ENCODE data around the gene CAPZA2. TPM values are rescaled to one million over a fixed set of nuclear protein-coding genes. Genes with fewer than 3 reads are reported as not detected.
A peak's percentile ranks its signal among the peaks of the same experiment; 100 is the strongest.

Gene CAPZA2
- total and polyA plus RNA-seq, 10 of the 15 experiments (the other 5 are each of a cell fraction or from before 2014, with no cell fraction given): 50.0 to 379 (median 117) TPM

DNA sequence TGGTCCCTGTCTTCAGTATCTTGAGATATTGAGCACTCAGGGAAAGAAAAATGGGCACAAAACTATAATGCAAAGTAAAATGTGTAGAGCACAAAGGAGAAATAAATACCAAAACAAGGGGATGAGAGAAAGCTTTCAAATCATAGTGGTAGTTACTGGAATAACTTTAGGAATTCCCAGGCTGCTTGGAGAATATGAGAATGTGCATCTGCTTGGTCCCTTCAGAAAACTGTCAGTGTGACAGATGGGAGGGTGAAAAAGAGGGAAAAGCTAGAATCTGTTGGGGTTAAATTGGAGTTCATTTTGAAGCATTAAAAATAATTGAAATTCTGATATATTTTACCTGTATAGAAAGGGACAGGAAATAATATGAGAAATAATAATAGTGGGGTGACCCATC is 106.2 kb downstream of the CAPZA2 start (continued):
- TF ChIP-seq, protein P1, sequence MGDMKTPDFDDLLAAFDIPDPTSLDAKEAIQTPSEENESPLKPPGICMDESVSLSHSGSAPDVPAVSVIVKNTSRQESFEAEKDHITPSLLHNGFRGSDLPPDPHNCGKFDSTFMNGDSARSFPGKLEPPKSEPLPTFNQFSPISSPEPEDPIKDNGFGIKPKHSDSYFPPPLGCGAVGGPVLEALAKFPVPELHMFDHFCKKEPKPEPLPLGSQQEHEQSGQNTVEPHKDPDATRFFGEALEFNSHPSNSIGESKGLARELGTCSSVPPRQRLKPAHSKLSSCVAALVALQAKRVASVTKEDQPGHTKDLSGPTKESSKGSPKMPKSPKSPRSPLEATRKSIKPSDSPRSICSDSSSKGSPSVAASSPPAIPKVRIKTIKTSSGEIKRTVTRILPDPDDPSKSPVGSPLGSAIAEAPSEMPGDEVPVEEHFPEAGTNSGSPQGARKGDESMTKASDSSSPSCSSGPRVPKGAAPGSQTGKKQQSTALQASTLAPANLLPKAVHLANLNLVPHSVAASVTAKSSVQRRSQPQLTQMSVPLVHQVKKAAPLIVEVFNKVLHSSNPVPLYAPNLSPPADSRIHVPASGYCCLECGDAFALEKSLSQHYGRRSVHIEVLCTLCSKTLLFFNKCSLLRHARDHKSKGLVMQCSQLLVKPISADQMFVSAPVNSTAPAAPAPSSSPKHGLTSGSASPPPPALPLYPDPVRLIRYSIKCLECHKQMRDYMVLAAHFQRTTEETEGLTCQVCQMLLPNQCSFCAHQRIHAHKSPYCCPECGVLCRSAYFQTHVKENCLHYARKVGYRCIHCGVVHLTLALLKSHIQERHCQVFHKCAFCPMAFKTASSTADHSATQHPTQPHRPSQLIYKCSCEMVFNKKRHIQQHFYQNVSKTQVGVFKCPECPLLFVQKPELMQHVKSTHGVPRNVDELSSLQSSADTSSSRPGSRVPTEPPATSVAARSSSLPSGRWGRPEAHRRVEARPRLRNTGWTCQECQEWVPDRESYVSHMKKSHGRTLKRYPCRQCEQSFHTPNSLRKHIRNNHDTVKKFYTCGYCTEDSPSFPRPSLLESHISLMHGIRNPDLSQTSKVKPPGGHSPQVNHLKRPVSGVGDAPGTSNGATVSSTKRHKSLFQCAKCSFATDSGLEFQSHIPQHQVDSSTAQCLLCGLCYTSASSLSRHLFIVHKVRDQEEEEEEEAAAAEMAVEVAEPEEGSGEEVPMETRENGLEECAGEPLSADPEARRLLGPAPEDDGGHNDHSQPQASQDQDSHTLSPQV (IDR thresholded peaks at IDR 0.05): no peak
- TF ChIP-seq SREBF2 (IDR thresholded peaks at IDR 0.05; ENCODE audit: low read length) (no peak), TCF12 (IDR thresholded peaks at IDR 0.05; ENCODE audit: low read depth, low read length) (no peak), SRF (IDR thresholded peaks at IDR 0.05; ENCODE audit: low read depth in 2 of 2, low read length in 2 of 2) (no peak)
- TF ChIP-seq, protein P2, sequence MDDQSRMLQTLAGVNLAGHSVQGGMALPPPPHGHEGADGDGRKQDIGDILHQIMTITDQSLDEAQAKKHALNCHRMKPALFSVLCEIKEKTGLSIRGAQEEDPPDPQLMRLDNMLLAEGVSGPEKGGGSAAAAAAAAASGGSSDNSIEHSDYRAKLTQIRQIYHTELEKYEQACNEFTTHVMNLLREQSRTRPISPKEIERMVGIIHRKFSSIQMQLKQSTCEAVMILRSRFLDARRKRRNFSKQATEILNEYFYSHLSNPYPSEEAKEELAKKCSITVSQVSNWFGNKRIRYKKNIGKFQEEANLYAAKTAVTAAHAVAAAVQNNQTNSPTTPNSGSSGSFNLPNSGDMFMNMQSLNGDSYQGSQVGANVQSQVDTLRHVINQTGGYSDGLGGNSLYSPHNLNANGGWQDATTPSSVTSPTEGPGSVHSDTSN (IDR thresholded peaks at IDR 0.05; ENCODE audit: insufficient replicate concordance, low read depth, low read length): no peak

DNA sequence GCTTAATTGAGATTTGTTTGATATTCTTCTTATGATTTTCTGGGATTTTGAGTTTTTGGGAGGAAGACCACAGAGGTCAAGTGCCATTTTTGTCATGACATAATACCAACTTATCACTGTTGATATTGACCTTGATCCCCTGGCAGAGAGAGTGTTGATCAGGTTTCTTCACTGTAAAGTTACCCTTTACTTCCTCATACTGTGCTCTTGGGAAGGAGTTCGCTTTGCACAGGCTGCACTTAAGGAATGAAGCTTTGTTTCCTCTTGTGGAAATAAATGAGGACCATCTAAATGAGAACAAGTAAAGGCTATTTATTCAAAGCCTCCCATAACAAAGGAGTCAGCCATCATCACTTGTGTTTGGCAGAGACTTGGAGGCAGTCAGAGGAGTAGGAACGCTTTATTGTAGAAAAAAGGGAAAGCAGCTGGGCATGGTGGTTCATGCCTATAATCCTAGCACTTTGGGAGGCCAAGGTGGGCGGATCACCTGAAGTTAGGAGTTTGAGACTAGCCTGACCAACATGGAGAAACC is 107.0 kb downstream of the CAPZA2 start:
- SMC1A ChIA-PET (ENCODE audit: uncharacterized antibody, unreplicated experiment): interaction anchor here (1.0 to 5.3 kb wide), 9 partner anchors 11 to 156 kb away, joined by 3 to 64 read pairs (median 16); partner anchors contain the start of gene ST7
- RAD21 ChIA-PET (ENCODE audit: unreplicated experiment): interaction anchor here (1.0 to 4.0 kb wide), 7 partner anchors 11 to 147 kb away, joined by 3 to 21 read pairs (median 7); partner anchors contain the start of gene ST7
- H3K4me2 ChIP-seq (ENCODE audit: control insufficient read depth, insufficient read depth): no peak overlapping the region
- BruUV-seq (replicated peaks): no TSS peak
- no peak for ATAC-seq
- H3K36me3 ChIP-seq (ENCODE audit: control insufficient read depth in 2 of 2, insufficient read depth in 2 of 2, low read length in 1 of 2): peaks cover 0 to 2% of the 10 kb centered on the region in 2 experiments; a peak in 1 of 4 replicates
- no peaks in the 10 kb centered on the region for H4K20me1 ChIP-seq (ENCODE audit: control insufficient read depth, insufficient read depth)
- H3K27me3 ChIP-seq (replicated peaks in 1 of 2; ENCODE audit: control insufficient read depth in 2 of 2, insufficient read depth in 2 of 2, low read length in 1 of 2): no peaks in the 10 kb centered on the region
- TF ChIP-seq ZNF384 (IDR thresholded peaks at IDR 0.05; ENCODE audit: borderline replicate concordance, low read depth, low read length) (no peak), BACH1 (IDR thresholded peaks at IDR 0.05; ENCODE audit: borderline replicate concordance) (no peak), RAD51 (IDR thresholded peaks at IDR 0.05) (no peak), SREBF2 (IDR thresholded peaks at IDR 0.05; ENCODE audit: low read length) (no peak), TCF12 (IDR thresholded peaks at IDR 0.05; ENCODE audit: low read depth, low read length) (no peak), ASH2L (IDR thresholded peaks at IDR 0.05; ENCODE audit: borderline replicate concordance, low read depth) (no peak), NFYB (IDR thresholded peaks at IDR 0.05; ENCODE audit: insufficient read depth, low read depth, low read length) (no peak), TCF7 (IDR thresholded peaks at IDR 0.05; ENCODE audit: borderline replicate concordance) (no peak)
- TF ChIP-seq, protein P3, sequence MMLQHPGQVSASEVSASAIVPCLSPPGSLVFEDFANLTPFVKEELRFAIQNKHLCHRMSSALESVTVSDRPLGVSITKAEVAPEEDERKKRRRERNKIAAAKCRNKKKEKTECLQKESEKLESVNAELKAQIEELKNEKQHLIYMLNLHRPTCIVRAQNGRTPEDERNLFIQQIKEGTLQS (IDR thresholded peaks at IDR 0.05; ENCODE audit: borderline replicate concordance, extremely low read depth, low read depth, low read length): no peak
- H3K79me2 ChIP-seq (ENCODE audit: control insufficient read depth, insufficient read depth, low read length): peaks cover 64% of the 10 kb centered on the region
- CTCF ChIA-PET: interaction anchor here (0.9 to 4.2 kb wide), 10 partner anchors 10 to 164 kb away, joined by 3 to 52 read pairs (median 8); no protein-coding TSS in a partner anchor
- no peak overlapping the region for H3K4me3 ChIP-seq
- H2AFZ ChIP-seq (ENCODE audit: control insufficient read depth, low read depth, low read length): no peak overlapping the region
- WGBS (ENCODE audit: insufficient coverage, insufficient replicate concordance, low lambda C conversion rate, missing lambda C conversion rate): 96% methylated on average over 3 of the region's 3 CpGs
- peak overlapping the region; percentile 8; the same call in 1 of the 2 replicates for H3K27ac ChIP-seq (ENCODE audit: control insufficient read depth, insufficient read depth)
- FAIRE-seq: no peak
- POLR2A ChIA-PET: interaction anchor here (1.0 to 6.1 kb wide), 6 partner anchors 11 to 156 kb away, joined by 3 to 49 read pairs (median 10); partner anchors contain the start of gene ST7
- no peak overlapping the region for H3K9ac ChIP-seq (ENCODE audit: control insufficient read depth, insufficient read depth, low read length)
- H3K4me1 ChIP-seq (ENCODE audit: control insufficient read depth, insufficient read depth, low read length): peaks cover 21% of the 10 kb centered on the region
- in situ Hi-C loops (cut with MboI) (no loop called here), intact Hi-C loops (cut with micrococcal nuclease; ENCODE audit: unreplicated experiment) (no loop called here)
- peaks cover 2% of the 10 kb centered on the region; the same call in 2 of the 3 replicates for H3K9me3 ChIP-seq (replicated peaks; ENCODE audit: control insufficient read depth, insufficient read depth, low read length)
- DNase-seq (ENCODE audit: low read depth, low spot score): no peak

Data from GM12878 (cell line).